Kidney capillary endothelial cell (primary cell): ENCODE data around the gene OR2D2.
"Not testable (repeated sequence)": the region's sequence is repeated elsewhere in the genome, so short reads cannot be mapped to it uniquely, and the experiment has no call there.

ENCODE experiments used
- DNase-seq: peaks from one replicate; pipeline ENCODE4 v3.0.0-alpha.2; 2018; ENCODE audit warnings: low spot score

The OR2D2 gene

GRCh38 chr11:6892400-6892799 is at the start of gene OR2D2:
OR2D2 (minus strand) TSS chr11:6892500; CDS start chr11:6892500, 0 bp downstream.
- no peak for DNase-seq

GRCh38 chr11:6941970-6942369 is 49.7 kb upstream of the OR2D2 start:
- DNase-seq = no peak

- no peak for DNase-seq
Measured at GRCh38 chr11:6932145-6932544, 39.8 kb upstream of the OR2D2 start.

- DNase-seq = no peak
Measured at GRCh38 chr11:6931146-6931713, 38.9 kb upstream of the OR2D2 start.

GRCh38 chr11:6928916-6929315 is 36.6 kb upstream of the OR2D2 start:
- DNase-seq = no peak

- DNase-seq = no peak
Measured at GRCh38 chr11:6927030-6927617, 34.8 kb upstream of the OR2D2 start.

- DNase-seq = peak; percentile 77
Measured at GRCh38 chr11:6926208-6927029, 34.1 kb upstream of the OR2D2 start, which contains the start of gene ZNF215. ZNF215 (plus strand) TSS chr11:6926426; CDS start chr11:6932273, 5,847 bp downstream.

- peak; percentile 24 for DNase-seq
Measured at GRCh38 chr11:6925636-6926207, 33.4 kb upstream of the OR2D2 start.

GRCh38 chr11:6925007-6925577 is 32.8 kb upstream of the OR2D2 start:
- DNase-seq = no peak

GRCh38 chr11:6920702-6921101 is 28.4 kb upstream of the OR2D2 start, which contains the start of gene OR2D3:
OR2D3 (plus strand) TSS chr11:6921002; CDS start chr11:6921002, 0 bp downstream.
- no peak for DNase-seq

- DNase-seq = no peak
Measured at GRCh38 chr11:6919698-6920097, 27.4 kb upstream of the OR2D2 start.

- DNase-seq = no peak
Measured at GRCh38 chr11:6911948-6912347, 19.6 kb upstream of the OR2D2 start.

GRCh38 chr11:6911378-6911777 is 19.1 kb upstream of the OR2D2 start:
- no peak for DNase-seq

- DNase-seq = not testable (repeated sequence)
Measured at GRCh38 chr11:6904804-6905203, 12.5 kb upstream of the OR2D2 start.

GRCh38 chr11:6900327-6900999 is 8.2 kb upstream of the OR2D2 start:
- no peak for DNase-seq

- no peak for DNase-seq
Measured at GRCh38 chr11:6898911-6899310, 6.6 kb upstream of the OR2D2 start.

- no peak for DNase-seq
Measured at GRCh38 chr11:6895010-6895409, 2.7 kb upstream of the OR2D2 start.

GRCh38 chr11:6894097-6894496 is 1.8 kb upstream of the OR2D2 start:
- no peak for DNase-seq

- no peak for DNase-seq
Measured at GRCh38 chr11:6889835-6890234, 2.5 kb downstream of the OR2D2 start.

GRCh38 chr11:6888830-6889229 is 3.5 kb downstream of the OR2D2 start:
- DNase-seq = no peak

GRCh38 chr11:6887711-6888110 is 4.6 kb downstream of the OR2D2 start:
- not testable (repeated sequence) for DNase-seq

- no peak for DNase-seq
Measured at GRCh38 chr11:6882751-6883150, 9.5 kb downstream of the OR2D2 start.
